Keratinocyte (primary cell): ENCODE results near the gene MOV10L1.

ENCODE experiments used
- CTCF ChIP-seq, 3 experiments: IDR thresholded peaks in 1 of 3; conservative IDR thresholded peaks in 1 of 3; optimal IDR thresholded peaks in 1 of 3; 2 replicates in 2 of 3; 3 replicates in 1 of 3; pipeline versions ENCODE3 to v1.5.1; 2011; ENCODE audit warnings: low read length in 3 of 3, mild to moderate bottlenecking in 3 of 3, moderate library complexity in 2 of 3, control low read depth in 1 of 3, inconsistent platforms in 1 of 3; ENCODE audit not compliant: insufficient read depth in 2 of 3; ENCODE audit errors: extremely low read depth in 1 of 3
- EZH2 ChIP-seq: IDR thresholded peaks from one replicate; pipeline ENCODE4 v1.6.1; 2012; ENCODE audit warnings: inconsistent platforms, mild to moderate bottlenecking, low read length, moderate library complexity

- TF ChIP-seq CTCF (optimal IDR thresholded peaks at IDR 0.05 in 1 of 3, IDR thresholded peaks at IDR 0.05 in 1 of 3, conservative IDR thresholded peaks at IDR 0.05 in 1 of 3; ENCODE audit: extremely low read depth in 1 of 3, insufficient read depth in 2 of 3, low read length in 3 of 3) (no peak), EZH2 (no peak)
Measured at GRCh38 chr22:50202130-50202666, 112.4 kb downstream of the MOV10L1 start.
